ENCODE measurements around the gene MARCO. TPM values are rescaled to one million over a fixed set of nuclear protein-coding genes. Genes with fewer than 3 reads are reported as not detected.

The MARCO gene
- total RNA-seq, 1 experiment from 2014 or later = 0.54 TPM

DNA sequence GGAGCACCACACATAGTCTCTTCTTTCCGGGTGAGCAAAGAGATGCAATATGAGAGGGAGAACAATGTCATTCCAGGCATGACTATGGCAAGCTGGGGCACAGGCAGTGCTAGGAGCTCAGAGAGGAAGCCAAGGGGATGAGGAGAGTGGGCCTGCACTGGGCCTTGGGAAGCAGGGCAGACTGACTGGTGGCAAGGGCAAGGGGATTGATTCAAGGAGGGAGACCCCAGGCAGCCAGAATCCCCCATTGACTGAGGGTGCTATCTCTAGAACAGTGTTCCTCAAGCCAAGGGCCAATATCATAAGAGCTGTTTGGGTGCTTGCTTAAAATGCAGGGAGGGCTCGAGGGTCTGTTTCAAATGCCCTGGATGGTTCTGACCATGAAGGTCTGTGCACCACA, 36.1 kb downstream of the MARCO start:
- Histone ChIP-seq H3K27ac (ENCODE audit: low read depth, low read length) (no peak overlapping the region), H3K36me3 (ENCODE audit: control insufficient read depth in 1 of 2, insufficient read depth in 2 of 2, low read length in 2 of 2) (no peaks in the 10 kb centered on the region), H4K20me1 (ENCODE audit: insufficient read depth) (no peaks in the 10 kb centered on the region), H3K9me2 (ENCODE audit: insufficient read depth) (no peaks in the 10 kb centered on the region), H3K27me3 (ENCODE audit: insufficient read depth, low read length) (peaks cover 6% of the 10 kb centered on the region), H3K4me3 (replicated peaks in 1 of 2; ENCODE audit: low read depth in 1 of 2, low read length in 2 of 2) (no peak overlapping the region), H3K79me2 (ENCODE audit: insufficient read depth, low read length) (no peaks in the 10 kb centered on the region), H3K9me3 (ENCODE audit: control insufficient read depth in 1 of 2, insufficient read depth in 1 of 2, low read depth in 1 of 2, low read length in 2 of 2) (no peaks in the 10 kb centered on the region), H3K9ac (ENCODE audit: low read length) (no peak overlapping the region), H3K4me2 (ENCODE audit: low read length) (no peak overlapping the region), H2AFZ (ENCODE audit: low read depth, low read length, poor library complexity, severe bottlenecking) (no peak overlapping the region), H3K4me1 (ENCODE audit: control insufficient read depth in 1 of 2, insufficient read depth in 2 of 2, low read length in 2 of 2) (peaks cover 0 to 11% of the 10 kb centered on the region in 2 experiments; a peak in 2 of 4 replicates)
- no peak for ATAC-seq
- no TSS peak for BruUV-seq (replicated peaks)
- intact Hi-C loops (cut with micrococcal nuclease) = no loop called here
- RAD21 ChIA-PET (ENCODE audit: low non-redundant PET in 1 of 2, low total read pairs in 2 of 2, uncharacterized antibody in 2 of 2, unreplicated experiment in 2 of 2) = no interaction called here
- CTCF ChIA-PET = no interaction called here
- POLR2A ChIA-PET = no interaction called here
- DNase-seq (ENCODE audit: low read depth, low spot score) = no peak
- no peak for TF ChIP-seq ZFX (IDR thresholded peaks at IDR 0.05)
- TF ChIP-seq, protein P1, sequence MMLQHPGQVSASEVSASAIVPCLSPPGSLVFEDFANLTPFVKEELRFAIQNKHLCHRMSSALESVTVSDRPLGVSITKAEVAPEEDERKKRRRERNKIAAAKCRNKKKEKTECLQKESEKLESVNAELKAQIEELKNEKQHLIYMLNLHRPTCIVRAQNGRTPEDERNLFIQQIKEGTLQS (IDR thresholded peaks at IDR 0.05) = no peak
- no peak for TF ChIP-seq POLR2A (IDR thresholded peaks at IDR 0.05; ENCODE audit: borderline replicate concordance, extremely low read depth, insufficient read depth, insufficient read length)
- no peak for TF ChIP-seq TCF7L2 (IDR thresholded peaks at IDR 0.05; ENCODE audit: borderline replicate concordance, extremely low read depth, insufficient read depth, insufficient read length)
- TF ChIP-seq, protein P2, sequence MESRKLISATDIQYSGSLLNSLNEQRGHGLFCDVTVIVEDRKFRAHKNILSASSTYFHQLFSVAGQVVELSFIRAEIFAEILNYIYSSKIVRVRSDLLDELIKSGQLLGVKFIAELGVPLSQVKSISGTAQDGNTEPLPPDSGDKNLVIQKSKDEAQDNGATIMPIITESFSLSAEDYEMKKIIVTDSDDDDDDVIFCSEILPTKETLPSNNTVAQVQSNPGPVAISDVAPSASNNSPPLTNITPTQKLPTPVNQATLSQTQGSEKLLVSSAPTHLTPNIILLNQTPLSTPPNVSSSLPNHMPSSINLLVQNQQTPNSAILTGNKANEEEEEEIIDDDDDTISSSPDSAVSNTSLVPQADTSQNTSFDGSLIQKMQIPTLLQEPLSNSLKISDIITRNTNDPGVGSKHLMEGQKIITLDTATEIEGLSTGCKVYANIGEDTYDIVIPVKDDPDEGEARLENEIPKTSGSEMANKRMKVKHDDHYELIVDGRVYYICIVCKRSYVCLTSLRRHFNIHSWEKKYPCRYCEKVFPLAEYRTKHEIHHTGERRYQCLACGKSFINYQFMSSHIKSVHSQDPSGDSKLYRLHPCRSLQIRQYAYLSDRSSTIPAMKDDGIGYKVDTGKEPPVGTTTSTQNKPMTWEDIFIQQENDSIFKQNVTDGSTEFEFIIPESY (IDR thresholded peaks at IDR 0.05; ENCODE audit: extremely low read depth, insufficient replicate concordance, low read length) = no peak
- TF ChIP-seq EZH2phosphoT487 (IDR thresholded peaks at IDR 0.05; ENCODE audit: borderline replicate concordance) = no peak
- TF ChIP-seq ZNF274 (IDR thresholded peaks at IDR 0.05; ENCODE audit: low read depth, low read length) = no peak
- TF ChIP-seq SP1 (IDR thresholded peaks at IDR 0.05; ENCODE audit: low read depth) = no peak
- no peak for TF ChIP-seq EZH2 (IDR thresholded peaks at IDR 0.05)
- TF ChIP-seq, protein P3, sequence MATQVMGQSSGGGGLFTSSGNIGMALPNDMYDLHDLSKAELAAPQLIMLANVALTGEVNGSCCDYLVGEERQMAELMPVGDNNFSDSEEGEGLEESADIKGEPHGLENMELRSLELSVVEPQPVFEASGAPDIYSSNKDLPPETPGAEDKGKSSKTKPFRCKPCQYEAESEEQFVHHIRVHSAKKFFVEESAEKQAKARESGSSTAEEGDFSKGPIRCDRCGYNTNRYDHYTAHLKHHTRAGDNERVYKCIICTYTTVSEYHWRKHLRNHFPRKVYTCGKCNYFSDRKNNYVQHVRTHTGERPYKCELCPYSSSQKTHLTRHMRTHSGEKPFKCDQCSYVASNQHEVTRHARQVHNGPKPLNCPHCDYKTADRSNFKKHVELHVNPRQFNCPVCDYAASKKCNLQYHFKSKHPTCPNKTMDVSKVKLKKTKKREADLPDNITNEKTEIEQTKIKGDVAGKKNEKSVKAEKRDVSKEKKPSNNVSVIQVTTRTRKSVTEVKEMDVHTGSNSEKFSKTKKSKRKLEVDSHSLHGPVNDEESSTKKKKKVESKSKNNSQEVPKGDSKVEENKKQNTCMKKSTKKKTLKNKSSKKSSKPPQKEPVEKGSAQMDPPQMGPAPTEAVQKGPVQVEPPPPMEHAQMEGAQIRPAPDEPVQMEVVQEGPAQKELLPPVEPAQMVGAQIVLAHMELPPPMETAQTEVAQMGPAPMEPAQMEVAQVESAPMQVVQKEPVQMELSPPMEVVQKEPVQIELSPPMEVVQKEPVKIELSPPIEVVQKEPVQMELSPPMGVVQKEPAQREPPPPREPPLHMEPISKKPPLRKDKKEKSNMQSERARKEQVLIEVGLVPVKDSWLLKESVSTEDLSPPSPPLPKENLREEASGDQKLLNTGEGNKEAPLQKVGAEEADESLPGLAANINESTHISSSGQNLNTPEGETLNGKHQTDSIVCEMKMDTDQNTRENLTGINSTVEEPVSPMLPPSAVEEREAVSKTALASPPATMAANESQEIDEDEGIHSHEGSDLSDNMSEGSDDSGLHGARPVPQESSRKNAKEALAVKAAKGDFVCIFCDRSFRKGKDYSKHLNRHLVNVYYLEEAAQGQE (IDR thresholded peaks at IDR 0.05; ENCODE audit: low read depth) = no peak
- no peak for TF ChIP-seq SIN3A (IDR thresholded peaks at IDR 0.05; ENCODE audit: low read depth)
- no peak for TF ChIP-seq JUND (IDR thresholded peaks at IDR 0.05)
- TF ChIP-seq, protein P4, sequence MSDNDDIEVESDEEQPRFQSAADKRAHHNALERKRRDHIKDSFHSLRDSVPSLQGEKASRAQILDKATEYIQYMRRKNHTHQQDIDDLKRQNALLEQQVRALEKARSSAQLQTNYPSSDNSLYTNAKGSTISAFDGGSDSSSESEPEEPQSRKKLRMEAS (IDR thresholded peaks at IDR 0.05) = no peak
- TF ChIP-seq FOSL1 (IDR thresholded peaks at IDR 0.05; ENCODE audit: low read depth) = no peak

All from HCT116 (cell line).